Measurements from ENCODE around the gene FBXW7. TPM values are rescaled to one million over a fixed set of nuclear protein-coding genes. Genes with fewer than 3 reads are reported as not detected.

The FBXW7 gene
- total RNA-seq, 1 experiment from 2014 or later: 23.0 TPM

DNA sequence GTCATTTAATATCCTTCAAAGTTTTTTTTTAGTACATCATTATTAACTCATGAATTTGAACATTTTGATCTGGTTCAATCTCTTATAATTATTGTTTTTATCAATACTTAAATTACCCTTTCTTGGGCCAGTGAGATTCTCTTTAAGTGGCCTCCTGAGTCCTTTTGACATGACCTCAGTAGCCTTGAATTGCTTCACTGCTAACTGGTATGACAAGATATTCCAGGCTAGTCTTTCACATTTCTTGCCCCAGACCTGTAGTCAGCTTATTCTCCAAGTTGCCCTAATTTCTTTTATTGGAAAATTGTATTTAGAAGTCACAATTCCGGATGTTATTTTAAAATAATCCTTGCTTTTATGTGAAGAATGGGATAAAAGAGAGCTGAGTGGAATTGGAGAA is 35.4 kb upstream of the FBXW7 start (continued):
- TF ChIP-seq, protein P1, sequence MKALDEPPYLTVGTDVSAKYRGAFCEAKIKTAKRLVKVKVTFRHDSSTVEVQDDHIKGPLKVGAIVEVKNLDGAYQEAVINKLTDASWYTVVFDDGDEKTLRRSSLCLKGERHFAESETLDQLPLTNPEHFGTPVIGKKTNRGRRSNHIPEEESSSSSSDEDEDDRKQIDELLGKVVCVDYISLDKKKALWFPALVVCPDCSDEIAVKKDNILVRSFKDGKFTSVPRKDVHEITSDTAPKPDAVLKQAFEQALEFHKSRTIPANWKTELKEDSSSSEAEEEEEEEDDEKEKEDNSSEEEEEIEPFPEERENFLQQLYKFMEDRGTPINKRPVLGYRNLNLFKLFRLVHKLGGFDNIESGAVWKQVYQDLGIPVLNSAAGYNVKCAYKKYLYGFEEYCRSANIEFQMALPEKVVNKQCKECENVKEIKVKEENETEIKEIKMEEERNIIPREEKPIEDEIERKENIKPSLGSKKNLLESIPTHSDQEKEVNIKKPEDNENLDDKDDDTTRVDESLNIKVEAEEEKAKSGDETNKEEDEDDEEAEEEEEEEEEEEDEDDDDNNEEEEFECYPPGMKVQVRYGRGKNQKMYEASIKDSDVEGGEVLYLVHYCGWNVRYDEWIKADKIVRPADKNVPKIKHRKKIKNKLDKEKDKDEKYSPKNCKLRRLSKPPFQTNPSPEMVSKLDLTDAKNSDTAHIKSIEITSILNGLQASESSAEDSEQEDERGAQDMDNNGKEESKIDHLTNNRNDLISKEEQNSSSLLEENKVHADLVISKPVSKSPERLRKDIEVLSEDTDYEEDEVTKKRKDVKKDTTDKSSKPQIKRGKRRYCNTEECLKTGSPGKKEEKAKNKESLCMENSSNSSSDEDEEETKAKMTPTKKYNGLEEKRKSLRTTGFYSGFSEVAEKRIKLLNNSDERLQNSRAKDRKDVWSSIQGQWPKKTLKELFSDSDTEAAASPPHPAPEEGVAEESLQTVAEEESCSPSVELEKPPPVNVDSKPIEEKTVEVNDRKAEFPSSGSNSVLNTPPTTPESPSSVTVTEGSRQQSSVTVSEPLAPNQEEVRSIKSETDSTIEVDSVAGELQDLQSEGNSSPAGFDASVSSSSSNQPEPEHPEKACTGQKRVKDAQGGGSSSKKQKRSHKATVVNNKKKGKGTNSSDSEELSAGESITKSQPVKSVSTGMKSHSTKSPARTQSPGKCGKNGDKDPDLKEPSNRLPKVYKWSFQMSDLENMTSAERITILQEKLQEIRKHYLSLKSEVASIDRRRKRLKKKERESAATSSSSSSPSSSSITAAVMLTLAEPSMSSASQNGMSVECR (CRISPR knock-in tag; IDR thresholded peaks at IDR 0.05; ENCODE audit: borderline replicate concordance): no peak
- TF ChIP-seq ZNF232 (CRISPR knock-in tag; IDR thresholded peaks at IDR 0.05): no peak
- TF ChIP-seq, protein P2, sequence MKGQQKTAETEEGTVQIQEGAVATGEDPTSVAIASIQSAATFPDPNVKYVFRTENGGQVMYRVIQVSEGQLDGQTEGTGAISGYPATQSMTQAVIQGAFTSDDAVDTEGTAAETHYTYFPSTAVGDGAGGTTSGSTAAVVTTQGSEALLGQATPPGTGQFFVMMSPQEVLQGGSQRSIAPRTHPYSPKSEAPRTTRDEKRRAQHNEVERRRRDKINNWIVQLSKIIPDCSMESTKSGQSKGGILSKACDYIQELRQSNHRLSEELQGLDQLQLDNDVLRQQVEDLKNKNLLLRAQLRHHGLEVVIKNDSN (CRISPR knock-in tag; IDR thresholded peaks at IDR 0.05): no peak
- no peak for TF ChIP-seq ZNF396 (CRISPR knock-in tag; IDR thresholded peaks at IDR 0.05; ENCODE audit: borderline replicate concordance)
- TF ChIP-seq TP53 (CRISPR knock-in tag; IDR thresholded peaks at IDR 0.05): no peak
- TF ChIP-seq E2F4 (CRISPR knock-in tag; IDR thresholded peaks at IDR 0.05; ENCODE audit: borderline replicate concordance, low read depth): no peak

GRCh38 chr4:152565333-152565732 is 29.4 kb upstream of the FBXW7 start:
- no peak for TF ChIP-seq ZNF121 (CRISPR knock-in tag; IDR thresholded peaks at IDR 0.05)
- TF ChIP-seq GTF2I (CRISPR knock-in tag; conservative IDR thresholded peaks at IDR 0.05): no peak
- TF ChIP-seq, protein P3, sequence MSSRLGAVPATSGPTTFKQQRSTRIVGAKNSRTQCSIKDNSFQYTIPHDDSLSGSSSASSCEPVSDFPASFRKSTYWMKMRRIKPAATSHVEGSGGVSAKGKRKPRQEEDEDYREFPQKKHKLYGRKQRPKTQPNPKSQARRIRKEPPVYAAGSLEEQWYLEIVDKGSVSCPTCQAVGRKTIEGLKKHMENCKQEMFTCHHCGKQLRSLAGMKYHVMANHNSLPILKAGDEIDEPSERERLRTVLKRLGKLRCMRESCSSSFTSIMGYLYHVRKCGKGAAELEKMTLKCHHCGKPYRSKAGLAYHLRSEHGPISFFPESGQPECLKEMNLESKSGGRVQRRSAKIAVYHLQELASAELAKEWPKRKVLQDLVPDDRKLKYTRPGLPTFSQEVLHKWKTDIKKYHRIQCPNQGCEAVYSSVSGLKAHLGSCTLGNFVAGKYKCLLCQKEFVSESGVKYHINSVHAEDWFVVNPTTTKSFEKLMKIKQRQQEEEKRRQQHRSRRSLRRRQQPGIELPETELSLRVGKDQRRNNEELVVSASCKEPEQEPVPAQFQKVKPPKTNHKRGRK (CRISPR knock-in tag; IDR thresholded peaks at IDR 0.05; ENCODE audit: borderline replicate concordance): no peak
- TF ChIP-seq FOXP4 (CRISPR knock-in tag; IDR thresholded peaks at IDR 0.05): no peak
- no peak for TF ChIP-seq AR (CRISPR knock-in tag; IDR thresholded peaks at IDR 0.05)
- no peak for TF ChIP-seq RORB (CRISPR knock-in tag; IDR thresholded peaks at IDR 0.05)
- TF ChIP-seq GRHL2 (CRISPR knock-in tag; IDR thresholded peaks at IDR 0.05; ENCODE audit: insufficient replicate concordance, severe bottlenecking): no peak
- TF ChIP-seq ZNF317 (CRISPR knock-in tag; IDR thresholded peaks at IDR 0.05; ENCODE audit: borderline replicate concordance, low read depth): no peak
- DNase-seq (ENCODE audit: low spot score) (no peak), ATAC-seq (no peak)
- POLR2A ChIA-PET: no interaction called here
- CTCF ChIA-PET: interaction anchor here (1.4 to 1.8 kb wide), 2 partner anchors 64 to 75 kb away, joined by 3 to 6 read pairs; no protein-coding TSS in a partner anchor
- H3K27me3 Mint-ChIP-seq (ENCODE audit: low read depth): no peaks in the 10 kb centered on the region
- H3K4me1 Mint-ChIP-seq: no peaks in the 10 kb centered on the region
- no peak overlapping the region for H3K4me3 Mint-ChIP-seq
- peaks cover 3% of the 10 kb centered on the region; the same call in 1 of the 2 replicates for H3K9me3 Mint-ChIP-seq
- H3K36me3 Mint-ChIP-seq: no peaks in the 10 kb centered on the region
- no peak overlapping the region for H3K27ac Mint-ChIP-seq

Data from WTC11 (cell line).